A549 (cell line): ENCODE measurements around the gene CLEC20A. TPM values are rescaled to one million over a fixed set of nuclear protein-coding genes. Genes with fewer than 3 reads are reported as not detected.

Experiments
- ATAC-seq, 2 experiments: fragments of 200-7000 bp in 1 of 2; fragments of >200 bp in 1 of 2; cut with Nextera tagmentation in 1 of 2; cut with Tn5 transposase in 1 of 2; 3 replicates each; pipeline versions ENCODE4 v1.8.0 to v1.9.1; 2018 to 2020; ENCODE audit warnings: mild to moderate bottlenecking in 1 of 2, moderate library complexity in 1 of 2
- CTCF ChIA-PET: fragments of 300-600 bp; sonication (Branson Sonifier 250); formaldehyde crosslinking; extraction: SDS; loops from one replicate; lab custom pipeline; 2021; ENCODE audit warnings: antibody characterized with exemption, inconsistent platforms; lab: Yijun Ruan, JAX
- POLR2A ChIA-PET: fragments of 350-600 bp; formaldehyde crosslinking; extraction: SDS; loops from one replicate; lab custom pipeline; 2021; ENCODE audit warnings: antibody characterized with exemption, inconsistent platforms; lab: Yijun Ruan, JAX
- DNase-seq, 2 experiments: peaks; one replicate each; pipeline versions ENCODE4 v3.0.0 to v3.0.0-alpha.2; 2011 to 2016; ENCODE audit warnings: low read depth in 1 of 2, low spot score in 1 of 2
- FAIRE-seq: peaks from 2 replicates; lab custom pipeline; 2011; peaks lifted over from hg19 to GRCh38; lab: Jason Lieb, UNC
- H3K27ac ChIP-seq, 2 experiments: fragments of >200 bp; sonication (Bioruptor Twin); formaldehyde crosslinking; 3 replicates each; pipeline ENCODE4 v1.5.1; 2016 to 2017
- H3K4me1 ChIP-seq: fragments of >200 bp; sonication (Bioruptor Twin); formaldehyde crosslinking; 3 replicates; pipeline ENCODE4 v1.6.1; 2016
- H3K4me2 ChIP-seq: fragments of >200 bp; sonication (Bioruptor Twin); formaldehyde crosslinking; 3 replicates; pipeline ENCODE4 v1.6.1; 2016
- H3K4me3 ChIP-seq: fragments of >200 bp; sonication (Bioruptor Twin); formaldehyde crosslinking; 3 replicates; pipeline ENCODE4 v1.5.1; 2016
- H3K9me3 ChIP-seq: fragments of >200 bp; sonication (Bioruptor Twin); formaldehyde crosslinking; 3 replicates; pipeline ENCODE4 v1.6.1; 2016
- CBX2 ChIP-seq: fragments of 200-600 bp; sonication (generic); IDR thresholded peaks from 2 replicates; pipeline ENCODE4 v1.6.1; 2016; ENCODE audit warnings: low read depth, mild to moderate bottlenecking, borderline replicate concordance
- CTCF ChIP-seq: fragments of >200 bp; sonication (Bioruptor Twin); formaldehyde crosslinking; IDR thresholded peaks from 3 replicates; pipeline ENCODE4 v1.5.1; 2016
- E2F6 ChIP-seq: IDR thresholded peaks from 2 replicates; pipeline ENCODE4 v1.6.1; 2012; ENCODE audit warnings: low read depth, borderline replicate concordance
- EHMT2 ChIP-seq: fragments of 200-600 bp; sonication (generic); IDR thresholded peaks from 2 replicates; pipeline ENCODE4 v1.6.1; 2016; ENCODE audit warnings: antibody characterized with exemption, low read depth, mild to moderate bottlenecking, moderate library complexity
- FOSL2 ChIP-seq, 2 experiments: fragments of 450-650 bp in 1 of 2; fragments of >200 bp in 1 of 2; sonication (Bioruptor Twin) in 1 of 2; formaldehyde crosslinking; IDR thresholded peaks; 2 replicates each; pipeline versions ENCODE4 v1.5.0 to v1.6.1; 2016 to 2020; ENCODE audit warnings: mild to moderate bottlenecking in 1 of 2, moderate library complexity in 1 of 2
- GATA3 ChIP-seq: IDR thresholded peaks from 2 replicates; pipeline ENCODE4 v1.6.1; 2012; ENCODE audit warnings: borderline replicate concordance
- KDM1A ChIP-seq: fragments of 200-600 bp; sonication (generic); IDR thresholded peaks from 2 replicates; pipeline ENCODE4 v1.6.1; 2016; ENCODE audit warnings: low read depth, mild to moderate bottlenecking
- MAFK ChIP-seq: fragments of 450-650 bp; IDR thresholded peaks from 2 replicates; pipeline ENCODE4 v1.6.1; 2014; ENCODE audit not compliant: partially characterized antibody
- MAZ ChIP-seq: fragments of 150-350 bp; IDR thresholded peaks from 2 replicates; pipeline ENCODE4 v1.6.1; 2014; ENCODE audit warnings: antibody characterized with exemption, low read depth, low read length, borderline replicate concordance
- NFE2L2 ChIP-seq: fragments of 150-350 bp; conservative IDR thresholded peaks from 2 replicates; pipeline ENCODE4 v1.6.1; 2014; ENCODE audit warnings: low read length
- NR3C1 ChIP-seq: fragments of >200 bp; sonication (Bioruptor Twin); formaldehyde crosslinking; IDR thresholded peaks from 3 replicates; pipeline ENCODE4 v1.6.1; 2017
- REST ChIP-seq: fragments of 200-600 bp; sonication (generic); IDR thresholded peaks from 2 replicates; pipeline ENCODE4 v1.6.1; 2016; ENCODE audit warnings: antibody characterized with exemption, mild to moderate bottlenecking, moderate library complexity
- RNF2 ChIP-seq: fragments of 200-600 bp; sonication (generic); IDR thresholded peaks from 2 replicates; pipeline ENCODE4 v1.6.1; 2016; ENCODE audit warnings: low read depth, mild to moderate bottlenecking, antibody characterized with exemption, moderate library complexity, borderline replicate concordance
- SREBF2 ChIP-seq: fragments of 450-650 bp; IDR thresholded peaks from 2 replicates; pipeline ENCODE4 v1.6.1; 2014; ENCODE audit warnings: mild to moderate bottlenecking, moderate library complexity
- TFCP2L1 ChIP-seq: fragments of 250-450 bp; sonication (Bioruptor Pico); IDR thresholded peaks from 2 replicates; pipeline ENCODE4 v1.5.0; 2021; ENCODE audit warnings: mild to moderate bottlenecking
- USF2 ChIP-seq: fragments of 450-650 bp; IDR thresholded peaks from 2 replicates; pipeline ENCODE4 v1.6.1; 2014; ENCODE audit warnings: antibody characterized with exemption
- ZFP36 ChIP-seq: fragments of 450-650 bp; IDR thresholded peaks from 2 replicates; pipeline ENCODE4 v1.6.1; 2014; ENCODE audit warnings: borderline replicate concordance; ENCODE audit not compliant: partially characterized antibody
- WGBS: methylation state at CpG from one replicate; pipeline ENCODE4 v1.1.6; 2017; ENCODE audit errors: missing lambda C conversion rate; 5-methylcytosine and 5-hydroxymethylcytosine counted together
- polyA plus RNA-seq, 4 experiments: library from polyadenylated mRNA; depleted of rRNA in 3 of 4; stranded (reverse); fragments of >200 nt; fragmentation: RNase III in 1 of 4; extraction: RNeasy Plus Mini Kit Qiagen cat#74134 plus additional on column Dnase treatment in 1 of 4; gene quantifications; 2 replicates in 3 of 4; 3 replicates in 1 of 4; pipeline ENCODE4 v1.2.3, GENCODE V29; 2011 to 2017

Gene CLEC20A
- polyA plus RNA-seq, 2 of the 4 experiments (the other 2 are of a cell fraction) = not detected

GRCh38 chr1:178500936-178501554 lies 4.3 kb upstream of the CLEC20A start:
- TF ChIP-seq CTCF (no peak), ZFP36 (no peak), NR3C1 (no peak), RNF2 (no peak), E2F6 (no peak)
- no peak overlapping the region for H3K4me3 ChIP-seq
- no peaks in the 10 kb centered on the region for H3K9me3 ChIP-seq
- no peaks in the 10 kb centered on the region for H3K4me1 ChIP-seq
- ChIA-PET POLR2A (no interaction called here), CTCF (interaction anchor here (0.5 to 6.0 kb wide), 40 partner anchors 9 to 1608 kb away, joined by 3 to 54 read pairs (median 4); partner anchors contain the start of gene TEX35)
- H3K27ac ChIP-seq = no peak overlapping the region
- FAIRE-seq (no peak), DNase-seq (no peak), ATAC-seq (peak in 1 of 2 experiments; percentile 30; a peak in 3 of 6 replicates)
- no peak overlapping the region for H3K4me2 ChIP-seq
- 79% methylated on average over 10 of the region's 10 CpGs for WGBS

- Histone ChIP-seq H3K9me3 (no peaks in the 10 kb centered on the region), H3K27ac (no peak overlapping the region), H3K4me3 (no peak overlapping the region), H3K4me2 (no peak overlapping the region), H3K4me1 (no peaks in the 10 kb centered on the region)
- CTCF ChIA-PET = interaction anchor here (0.7 to 6.0 kb wide), 19 partner anchors 8 to 568 kb away, joined by 3 to 54 read pairs (median 7); partner anchors contain the start of gene TEX35
- peak; percentile 56 to 74; a peak in 3 of 6 replicates for ATAC-seq
- DNase-seq = peak; percentile 12 to 29
- no peak for FAIRE-seq
- TF ChIP-seq NFE2L2 (no peak), SREBF2 (no peak), MAZ (no peak), TFCP2L1 (CRISPR knock-in tag) (no peak), CTCF (no peak), GATA3 (no peak), RNF2 (no peak), KDM1A (no peak), USF2 (no peak)
- 82% methylated on average over 11 of the region's 11 CpGs for WGBS
- POLR2A ChIA-PET = no interaction called here
Measured at GRCh38 chr1:178500091-178500770, 3.5 kb upstream of the CLEC20A start.

GRCh38 chr1:178498896-178499675 lies 2.3 kb upstream of the CLEC20A start:
- TF ChIP-seq CBX2 (no peak), SREBF2 (no peak), EHMT2 (no peak), FOSL2 (IDR thresholded peaks at IDR 0.05) (no peak), FOSL2 (CRISPR knock-in tag; IDR thresholded peaks at IDR 0.05) (no peak), E2F6 (no peak), REST (no peak), ZFP36 (no peak), MAFK (no peak), MAZ (no peak)
- H3K27ac ChIP-seq = no peak overlapping the region
- 0 out of 6 replicates have a peak, but pooled peaks of 1 of the 2 experiments have one; percentile 5 for ATAC-seq
- peak in 1 of 2 experiments; percentile 9 for DNase-seq
- FAIRE-seq = no peak
- 79% methylated on average over 16 of the region's 16 CpGs for WGBS
- H3K4me3 ChIP-seq = no peak overlapping the region
- ChIA-PET POLR2A (no interaction called here), CTCF (interaction anchor here (0.6 to 6.0 kb wide), 5 partner anchors 15 to 150 kb away, joined by 3 to 54 read pairs (median 6); partner anchors contain the start of gene TEX35)
- H3K4me2 ChIP-seq = no peak overlapping the region
- no peaks in the 10 kb centered on the region for H3K9me3 ChIP-seq
- no peaks in the 10 kb centered on the region for H3K4me1 ChIP-seq
